ENCODE measurements around the gene CAMKK1.

CAMKK1 gene

DNA sequence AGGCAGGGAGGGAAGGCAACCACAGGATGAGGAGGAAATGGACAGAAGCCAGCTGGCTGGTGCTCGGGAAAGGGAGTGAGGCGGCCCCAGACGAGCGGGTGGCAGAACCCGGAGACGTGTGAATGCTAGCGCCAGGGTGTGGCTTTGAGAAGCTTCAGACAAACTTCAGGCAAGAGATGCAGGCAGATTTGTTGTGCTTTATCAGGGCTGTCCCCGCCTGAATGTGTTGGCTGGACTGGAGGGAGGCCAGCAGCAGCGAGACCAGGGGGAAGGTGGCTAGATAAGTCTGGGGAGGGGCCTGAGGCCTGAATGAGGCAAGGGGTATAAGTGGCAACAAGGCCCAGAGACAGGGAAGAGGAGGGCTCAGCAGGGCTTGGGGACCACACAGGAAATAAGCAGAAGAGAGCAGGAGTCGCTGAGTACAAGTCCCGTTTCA, 22.0 kb downstream of the CAMKK1 start:
- no peaks in the 10 kb centered on the region for H3K27me3 ChIP-seq
- no peaks in the 10 kb centered on the region for H3K4me1 ChIP-seq (ENCODE audit: control insufficient read depth in 1 of 2, insufficient read depth in 1 of 2, low read depth in 1 of 2, low read length in 1 of 2)
- TF ChIP-seq, protein P1, sequence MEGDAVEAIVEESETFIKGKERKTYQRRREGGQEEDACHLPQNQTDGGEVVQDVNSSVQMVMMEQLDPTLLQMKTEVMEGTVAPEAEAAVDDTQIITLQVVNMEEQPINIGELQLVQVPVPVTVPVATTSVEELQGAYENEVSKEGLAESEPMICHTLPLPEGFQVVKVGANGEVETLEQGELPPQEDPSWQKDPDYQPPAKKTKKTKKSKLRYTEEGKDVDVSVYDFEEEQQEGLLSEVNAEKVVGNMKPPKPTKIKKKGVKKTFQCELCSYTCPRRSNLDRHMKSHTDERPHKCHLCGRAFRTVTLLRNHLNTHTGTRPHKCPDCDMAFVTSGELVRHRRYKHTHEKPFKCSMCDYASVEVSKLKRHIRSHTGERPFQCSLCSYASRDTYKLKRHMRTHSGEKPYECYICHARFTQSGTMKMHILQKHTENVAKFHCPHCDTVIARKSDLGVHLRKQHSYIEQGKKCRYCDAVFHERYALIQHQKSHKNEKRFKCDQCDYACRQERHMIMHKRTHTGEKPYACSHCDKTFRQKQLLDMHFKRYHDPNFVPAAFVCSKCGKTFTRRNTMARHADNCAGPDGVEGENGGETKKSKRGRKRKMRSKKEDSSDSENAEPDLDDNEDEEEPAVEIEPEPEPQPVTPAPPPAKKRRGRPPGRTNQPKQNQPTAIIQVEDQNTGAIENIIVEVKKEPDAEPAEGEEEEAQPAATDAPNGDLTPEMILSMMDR (IDR thresholded peaks at IDR 0.05), result no peak
- no peak overlapping the region for H3K27ac ChIP-seq
- H3K4me3 ChIP-seq (ENCODE audit: low read depth in 1 of 2, low read length in 1 of 2), result no peak overlapping the region
- peaks cover 51% of the 10 kb centered on the region for H3K36me3 ChIP-seq
- no peaks in the 10 kb centered on the region for H3K9me3 ChIP-seq

DNA sequence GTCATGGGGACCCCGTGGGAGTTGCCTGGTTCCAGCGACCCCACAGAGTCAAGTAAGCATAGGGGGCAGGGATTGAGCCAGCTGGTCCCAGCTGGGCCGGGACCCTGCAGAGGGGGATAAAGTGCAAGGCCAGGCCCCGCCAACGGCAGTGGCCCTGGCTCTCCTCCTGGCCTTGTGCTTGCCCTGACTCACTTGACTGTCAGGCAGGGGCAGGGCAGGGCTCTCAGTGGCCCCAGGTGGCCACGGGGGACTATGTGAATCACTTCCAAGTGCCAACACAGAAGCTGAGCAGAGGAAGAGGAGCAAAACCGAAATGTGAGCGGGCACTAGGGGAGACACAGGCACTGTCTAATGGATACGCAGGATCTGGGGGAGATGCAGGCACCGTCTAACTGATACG, 25.2 kb downstream of the CAMKK1 start:
- Histone ChIP-seq H3K4me3 (ENCODE audit: low read depth in 1 of 2, low read length in 1 of 2) (no peak overlapping the region), H3K27me3 (no peaks in the 10 kb centered on the region), H3K27ac (no peak overlapping the region), H3K4me1 (ENCODE audit: control insufficient read depth in 1 of 2, insufficient read depth in 1 of 2, low read depth in 1 of 2, low read length in 1 of 2) (no peaks in the 10 kb centered on the region), H3K36me3 (peaks cover 34% of the 10 kb centered on the region), H3K9me3 (no peaks in the 10 kb centered on the region)
- TF ChIP-seq, protein P1 (IDR thresholded peaks at IDR 0.05), result no peak

DNA sequence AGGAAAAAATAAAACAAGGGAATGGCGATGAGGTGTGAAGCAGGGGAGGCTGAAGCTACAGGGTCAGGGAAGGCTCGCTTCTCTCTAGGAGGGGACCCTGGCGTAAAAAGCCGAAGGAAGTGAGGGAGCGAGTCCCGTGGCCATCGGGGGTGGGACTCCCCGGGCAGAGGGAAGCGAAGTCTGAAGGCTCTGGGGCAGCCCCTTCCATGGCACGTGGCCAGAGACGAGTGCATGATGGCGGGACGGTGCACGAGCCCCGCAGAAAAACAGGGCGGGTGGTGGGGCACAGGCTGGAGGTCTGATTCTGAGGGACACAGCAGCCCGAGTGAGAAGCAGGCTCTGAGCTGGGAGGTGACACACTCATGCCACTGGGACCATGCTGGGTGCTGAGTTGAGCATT, 25.7 kb downstream of the CAMKK1 start:
- TF ChIP-seq, protein P1 (IDR thresholded peaks at IDR 0.05), result no peak
- Histone ChIP-seq H3K27ac (no peak overlapping the region), H3K9me3 (no peaks in the 10 kb centered on the region), H3K4me3 (ENCODE audit: low read depth in 1 of 2, low read length in 1 of 2) (no peak overlapping the region), H3K4me1 (ENCODE audit: control insufficient read depth in 1 of 2, insufficient read depth in 1 of 2, low read depth in 1 of 2, low read length in 1 of 2) (no peaks in the 10 kb centered on the region), H3K27me3 (no peaks in the 10 kb centered on the region), H3K36me3 (peaks cover 30% of the 10 kb centered on the region)

DNA sequence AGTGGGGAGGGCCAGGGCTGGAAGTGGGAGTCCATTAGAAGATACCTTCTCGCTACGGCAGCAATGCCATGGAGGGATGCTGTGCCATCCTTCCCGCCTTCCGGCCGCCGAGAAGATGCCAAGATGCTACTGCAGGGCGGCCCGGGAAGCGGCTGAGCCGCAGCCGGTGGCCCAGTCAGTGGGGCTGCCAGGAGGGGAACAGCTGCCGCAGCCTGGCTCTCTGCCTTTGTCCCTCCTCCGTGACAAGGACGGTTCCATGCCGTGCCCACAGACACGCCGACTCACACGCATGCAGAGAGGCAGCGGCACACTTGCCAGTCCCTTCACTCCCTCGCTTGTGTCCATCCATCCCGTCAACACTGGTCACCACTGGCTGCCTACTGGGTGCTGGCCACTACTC, 26.6 kb downstream of the CAMKK1 start:
- Histone ChIP-seq H3K36me3 (peaks cover 32% of the 10 kb centered on the region), H3K4me1 (ENCODE audit: control insufficient read depth in 1 of 2, insufficient read depth in 1 of 2, low read depth in 1 of 2, low read length in 1 of 2) (no peaks in the 10 kb centered on the region), H3K9me3 (no peaks in the 10 kb centered on the region), H3K27ac (no peak overlapping the region), H3K27me3 (no peaks in the 10 kb centered on the region), H3K4me3 (ENCODE audit: low read depth in 1 of 2, low read length in 1 of 2) (no peak overlapping the region)
- TF ChIP-seq, protein P1 (IDR thresholded peaks at IDR 0.05), result no peak

DNA sequence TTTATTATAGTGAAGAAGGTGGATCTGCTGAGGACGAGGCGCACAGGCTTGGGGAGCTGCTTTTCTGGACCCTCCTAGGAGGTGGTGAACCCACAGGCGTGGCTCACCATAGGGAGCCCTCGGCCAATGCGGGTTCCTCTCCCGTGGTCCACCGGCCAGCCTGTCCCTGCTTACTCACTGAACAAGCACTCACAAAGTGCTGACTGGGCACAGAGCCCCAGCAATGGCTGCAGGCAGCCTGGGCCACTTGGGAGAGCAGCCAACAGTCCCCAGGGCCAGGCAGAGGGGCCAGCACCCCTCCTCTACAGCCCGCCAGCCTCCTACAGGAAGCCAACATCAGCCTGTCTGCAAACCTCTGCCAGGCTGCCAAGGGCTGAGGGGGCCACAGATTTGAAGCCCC, 27.7 kb downstream of the CAMKK1 start:
- H3K4me3 ChIP-seq (ENCODE audit: low read depth in 1 of 2, low read length in 1 of 2), result no peak overlapping the region
- H3K4me1 ChIP-seq (ENCODE audit: control insufficient read depth in 1 of 2, insufficient read depth in 1 of 2, low read depth in 1 of 2, low read length in 1 of 2), result no peaks in the 10 kb centered on the region
- H3K36me3 ChIP-seq, result peaks cover 42% of the 10 kb centered on the region
- no peaks in the 10 kb centered on the region for H3K9me3 ChIP-seq
- TF ChIP-seq, protein P1 (IDR thresholded peaks at IDR 0.05), result no peak
- no peak overlapping the region for H3K27ac ChIP-seq
- no peaks in the 10 kb centered on the region for H3K27me3 ChIP-seq

DNA sequence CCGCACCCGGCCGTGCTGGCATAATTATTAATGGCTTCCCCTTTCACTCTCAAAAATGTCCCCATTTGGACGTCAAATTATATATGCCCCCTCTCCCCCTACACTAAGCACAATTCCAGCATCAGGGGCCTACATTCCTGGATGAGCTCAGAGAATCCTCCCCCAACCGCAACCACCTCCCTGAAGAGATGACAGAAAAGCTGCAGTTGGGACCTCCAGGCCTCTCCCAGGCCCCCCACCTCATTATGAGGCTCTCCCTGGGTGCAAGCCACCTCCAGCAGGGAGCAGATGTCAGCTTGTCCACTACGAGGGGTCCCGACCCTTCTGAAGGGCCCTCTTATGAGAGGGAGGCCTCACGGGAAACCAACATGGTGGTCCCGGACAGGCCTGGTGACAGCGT, 28.3 kb downstream of the CAMKK1 start:
- H3K27me3 ChIP-seq, result no peaks in the 10 kb centered on the region
- TF ChIP-seq, protein P1 (IDR thresholded peaks at IDR 0.05), result no peak
- H3K27ac ChIP-seq, result no peak overlapping the region

More for the DNA sequence above, 28.3 kb downstream of the CAMKK1 start:
- H3K4me3 ChIP-seq (ENCODE audit: low read depth in 1 of 2, low read length in 1 of 2), result no peak overlapping the region
- H3K4me1 ChIP-seq (ENCODE audit: control insufficient read depth in 1 of 2, insufficient read depth in 1 of 2, low read depth in 1 of 2, low read length in 1 of 2), result no peaks in the 10 kb centered on the region
- H3K9me3 ChIP-seq, result no peaks in the 10 kb centered on the region
- H3K36me3 ChIP-seq, result peaks cover 40% of the 10 kb centered on the region

Data from neutrophil (primary cell).